GM06990 (cell line): ENCODE data around the gene TGOLN2.
"Not testable (repeated sequence)": the region's sequence is repeated elsewhere in the genome, so short reads cannot be mapped to it uniquely, and the experiment has no call there.

Source experiments
- DNase-seq: peaks from one replicate; pipeline ENCODE4 v3.0.0-alpha.2; 2011; ENCODE audit not compliant: insufficient read length; ENCODE audit errors: extremely low read depth
- H3K27me3 ChIP-seq: replicated peaks from 2 replicates; pipeline ENCODE4 v1.6.0; 2011; ENCODE audit warnings: low read length; ENCODE audit not compliant: control insufficient read depth, insufficient read depth
- H3K36me3 ChIP-seq: 2 replicates; pipeline ENCODE4 v1.5.1; 2011; ENCODE audit warnings: low read length; ENCODE audit not compliant: control insufficient read depth, insufficient read depth
- H3K4me3 ChIP-seq: replicated peaks from 2 replicates; pipeline ENCODE4 v1.5.1; 2011; ENCODE audit warnings: low read depth, mild to moderate bottlenecking, control low read depth, low read length
- CTCF ChIP-seq: IDR thresholded peaks from 2 replicates; pipeline ENCODE4 v1.5.1; 2011; ENCODE audit warnings: low read length, control low read depth, mild to moderate bottlenecking, inconsistent platforms; ENCODE audit not compliant: insufficient read depth, poor library complexity, severe bottlenecking

TGOLN2 gene

GRCh38 chr2:85355073-85355410 lies 27.3 kb upstream of the TGOLN2 start:
- no peak for DNase-seq
- H3K4me3 ChIP-seq: peak overlapping the region; percentile 93
- no peak for TF ChIP-seq CTCF
- H3K27me3 ChIP-seq: no peaks in the 10 kb centered on the region
- H3K36me3 ChIP-seq: peaks cover 13% of the 10 kb centered on the region

- no peak for TF ChIP-seq CTCF
- H3K36me3 ChIP-seq: peaks cover 18% of the 10 kb centered on the region
- no peaks in the 10 kb centered on the region for H3K27me3 ChIP-seq
- peak within 1 kb of the TSS; percentile 93 for H3K4me3 ChIP-seq
- DNase-seq: peak; percentile 93
Measured at GRCh38 chr2:85354286-85355072, 26.7 kb upstream of the TGOLN2 start, which contains the start of the genes ELMOD3 and RETSAT. TSS of gene ELMOD3 (plus strand) at chr2:85354769. CDS start at chr2:85357199, 2,430 bp downstream. TSS of gene RETSAT (minus strand) at chr2:85354528. CDS start at chr2:85354507, 21 bp downstream.

GRCh38 chr2:85353876-85354285 lies 26.1 kb upstream of the TGOLN2 start:
- H3K4me3 ChIP-seq: peak overlapping the region; percentile 93
- H3K27me3 ChIP-seq: no peaks in the 10 kb centered on the region
- H3K36me3 ChIP-seq: peaks cover 22% of the 10 kb centered on the region
- no peak for DNase-seq
- no peak for TF ChIP-seq CTCF

- no peak overlapping the region for H3K4me3 ChIP-seq
- H3K36me3 ChIP-seq: peaks cover 32% of the 10 kb centered on the region
- no peaks in the 10 kb centered on the region for H3K27me3 ChIP-seq
- no peak for TF ChIP-seq CTCF
- DNase-seq: no peak
Measured at GRCh38 chr2:85347599-85347998, 19.8 kb upstream of the TGOLN2 start.

- H3K27me3 ChIP-seq: no peaks in the 10 kb centered on the region
- no peak overlapping the region for H3K4me3 ChIP-seq
- DNase-seq: no peak
- peaks cover 17% of the 10 kb centered on the region for H3K36me3 ChIP-seq
- no peak for TF ChIP-seq CTCF
Measured at GRCh38 chr2:85344356-85344954, 16.7 kb upstream of the TGOLN2 start.

- not testable (repeated sequence) for H3K4me3 ChIP-seq, H3K27me3 ChIP-seq, DNase-seq
- H3K36me3 ChIP-seq: peaks cover 14% of the 10 kb centered on the region
Measured at GRCh38 chr2:85343207-85343895, 15.6 kb upstream of the TGOLN2 start.
